ENCODE data around the gene CNGA1.
"Not testable (repeated sequence)": the region's sequence is repeated elsewhere in the genome, so short reads cannot be mapped to it uniquely, and the experiment has no call there.

The CNGA1 gene

DNA sequence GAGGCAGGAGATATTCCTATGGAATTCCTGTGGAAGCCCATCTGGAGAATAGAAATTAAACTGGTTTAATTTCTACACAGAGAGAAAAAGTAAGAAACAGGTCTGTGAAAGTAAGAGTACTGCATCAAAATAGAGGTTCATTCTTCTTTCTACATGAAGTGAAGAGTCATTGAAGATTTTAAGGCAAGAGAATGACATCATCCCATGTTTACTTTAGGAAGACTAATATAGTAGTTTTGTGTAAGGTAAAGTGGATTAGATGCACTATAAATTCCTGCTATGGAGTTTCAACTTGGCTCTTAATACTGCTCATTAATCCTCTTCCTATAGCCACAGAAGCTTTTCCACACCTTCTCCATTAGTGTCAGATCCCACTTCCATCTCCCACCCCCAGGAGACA is 47.6 kb downstream of the CNGA1 start:
- no peak for DNase-seq (ENCODE audit: low read depth)

DNA sequence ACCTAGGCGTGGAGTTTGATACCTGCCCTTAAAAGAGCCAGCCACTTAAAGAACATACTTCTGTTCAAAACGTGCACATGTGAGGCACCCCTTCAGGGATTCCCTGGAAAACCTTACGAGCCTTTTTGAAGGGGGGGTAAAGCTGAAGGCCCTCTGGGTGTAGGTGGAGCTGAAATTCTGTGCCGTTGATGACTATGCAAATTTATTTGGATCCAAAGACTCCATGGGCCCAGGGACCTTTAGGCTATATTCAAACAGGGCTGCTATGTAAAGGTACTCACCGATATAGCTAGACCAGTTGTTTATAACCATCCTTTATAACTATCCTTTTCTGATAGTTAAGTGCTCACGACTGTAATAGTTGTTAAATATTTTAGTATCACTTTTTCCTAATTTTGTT is 61.8 kb downstream of the CNGA1 start:
- DNase-seq (ENCODE audit: low read depth): no peak

DNA sequence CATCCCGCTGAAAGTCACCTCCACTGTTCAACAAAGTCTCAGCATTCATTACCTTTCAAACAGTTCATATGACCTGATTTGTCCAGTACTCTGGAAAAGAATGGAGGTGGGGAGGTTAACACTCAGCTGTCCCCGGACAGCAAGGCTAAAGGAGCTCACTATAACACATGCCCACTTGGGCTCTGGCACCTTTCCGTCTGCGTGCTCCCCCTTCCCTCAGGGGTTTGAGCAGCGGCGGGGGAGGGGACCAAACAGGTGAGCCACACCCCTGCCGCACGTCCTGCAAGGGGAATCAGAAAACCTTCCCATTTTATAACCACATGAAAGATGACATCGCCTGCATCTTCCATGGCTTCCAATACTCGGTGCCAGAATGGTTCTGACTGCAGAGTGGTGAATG is 62.2 kb downstream of the CNGA1 start:
- no peak for DNase-seq (ENCODE audit: low read depth)

DNA sequence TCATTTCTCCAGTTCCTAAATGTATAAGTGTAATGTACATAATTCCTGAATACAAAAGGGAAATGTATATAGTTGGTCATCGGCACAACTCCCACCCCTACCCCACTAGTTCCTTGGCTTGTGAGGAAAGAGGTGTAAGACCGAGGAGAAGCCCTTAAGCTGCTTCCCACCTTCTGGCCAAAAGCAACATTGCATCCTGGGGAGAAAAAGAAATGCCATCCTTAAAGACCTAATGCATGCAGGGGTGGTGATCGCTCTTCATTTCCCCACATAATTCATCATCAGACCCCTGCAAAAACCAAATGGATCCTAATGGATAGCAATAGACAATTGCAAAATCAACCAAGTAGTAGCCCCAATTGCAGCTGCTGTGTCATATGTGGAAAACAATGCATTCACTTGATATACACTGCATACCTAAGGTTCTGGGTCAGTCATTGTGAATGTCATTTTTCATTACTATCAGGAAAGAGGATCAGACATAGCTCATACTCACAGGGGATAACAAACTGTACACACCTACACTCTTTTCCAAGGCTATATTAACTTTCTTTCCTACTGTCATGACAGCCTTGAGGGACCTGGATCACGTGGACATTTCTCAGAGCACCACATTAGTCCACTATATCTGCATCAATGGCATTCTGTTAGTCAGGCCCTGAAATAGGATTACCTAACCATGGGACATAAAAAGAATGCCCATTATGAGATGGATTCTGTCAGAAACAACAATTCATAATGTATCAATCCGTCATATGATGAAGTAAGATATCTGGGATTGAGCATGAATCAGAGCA is 70.4 kb downstream of the CNGA1 start:
- DNase-seq (ENCODE audit: low read depth): no peak

- DNase-seq (ENCODE audit: low read depth): no peak
Observed at GRCh38 chr4:47942081-47942819, 74.2 kb downstream of the CNGA1 start.

- no peak for DNase-seq (ENCODE audit: low read depth)
Observed at GRCh38 chr4:47939456-47939855, 77.0 kb downstream of the CNGA1 start.

GRCh38 chr4:47936336-47936735 is 80.1 kb downstream of the CNGA1 start:
- no peak for DNase-seq (ENCODE audit: low read depth)

DNA sequence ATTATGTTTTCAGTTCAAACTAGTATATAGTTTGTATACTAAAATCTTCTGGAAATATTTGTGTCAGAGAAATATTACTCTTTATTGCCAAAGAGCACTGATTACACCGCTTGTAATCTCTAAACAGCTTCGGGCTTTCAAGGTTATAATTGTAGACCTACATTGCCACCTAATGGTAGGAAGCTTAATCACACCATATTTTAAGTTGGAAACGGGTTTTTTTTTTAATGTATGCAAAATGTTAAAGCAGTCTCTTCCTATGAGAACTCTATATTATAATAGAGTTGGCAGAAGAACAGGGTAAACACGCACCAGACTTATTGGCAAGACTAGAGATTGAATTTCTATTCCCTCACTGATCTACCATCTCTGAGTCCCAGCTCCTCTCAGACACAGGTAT is 82.6 kb downstream of the CNGA1 start:
- no peak for DNase-seq (ENCODE audit: low read depth)

DNA sequence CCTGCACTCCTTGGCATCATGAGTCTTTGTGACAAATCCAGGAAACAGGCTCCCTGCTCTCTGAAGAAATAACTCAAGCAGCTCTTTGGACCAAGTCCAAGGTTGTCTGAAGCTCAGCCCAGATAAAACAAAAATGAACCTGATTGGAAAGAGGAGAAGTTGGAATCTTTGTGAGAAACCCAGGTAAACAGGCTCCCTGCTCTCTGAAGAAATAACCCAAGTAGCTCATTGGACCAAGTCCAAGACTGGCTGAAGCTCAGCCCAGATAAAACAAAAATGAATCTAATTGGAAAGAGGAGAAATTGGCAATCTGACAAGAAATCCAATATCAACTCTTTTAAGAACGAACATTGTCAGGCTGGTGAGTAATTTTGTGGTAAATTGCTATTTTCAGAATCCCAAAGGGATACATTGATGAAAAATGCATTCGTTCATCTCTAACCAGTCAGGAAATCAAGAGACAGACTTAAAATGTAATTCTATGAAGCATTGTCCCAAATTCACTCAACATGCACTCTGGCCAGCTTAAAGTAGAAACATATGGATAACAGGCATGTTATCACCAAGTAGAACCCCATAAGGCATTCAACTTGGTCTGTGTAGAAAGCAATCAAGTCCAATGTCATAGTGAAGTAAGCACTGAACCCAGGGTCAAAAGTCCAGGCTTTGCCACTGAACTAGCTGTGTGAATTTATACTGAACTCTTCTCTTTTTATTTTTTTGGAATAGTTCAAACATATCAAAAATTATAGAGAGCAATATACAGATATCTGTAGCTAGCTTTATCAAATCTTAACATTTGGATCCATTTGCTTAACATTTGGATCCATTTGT is 85.3 kb downstream of the CNGA1 start:
- DNase-seq (ENCODE audit: low read depth): no peak

GRCh38 chr4:47929682-47930201 is 86.7 kb downstream of the CNGA1 start:
- DNase-seq (ENCODE audit: low read depth): no peak

DNA sequence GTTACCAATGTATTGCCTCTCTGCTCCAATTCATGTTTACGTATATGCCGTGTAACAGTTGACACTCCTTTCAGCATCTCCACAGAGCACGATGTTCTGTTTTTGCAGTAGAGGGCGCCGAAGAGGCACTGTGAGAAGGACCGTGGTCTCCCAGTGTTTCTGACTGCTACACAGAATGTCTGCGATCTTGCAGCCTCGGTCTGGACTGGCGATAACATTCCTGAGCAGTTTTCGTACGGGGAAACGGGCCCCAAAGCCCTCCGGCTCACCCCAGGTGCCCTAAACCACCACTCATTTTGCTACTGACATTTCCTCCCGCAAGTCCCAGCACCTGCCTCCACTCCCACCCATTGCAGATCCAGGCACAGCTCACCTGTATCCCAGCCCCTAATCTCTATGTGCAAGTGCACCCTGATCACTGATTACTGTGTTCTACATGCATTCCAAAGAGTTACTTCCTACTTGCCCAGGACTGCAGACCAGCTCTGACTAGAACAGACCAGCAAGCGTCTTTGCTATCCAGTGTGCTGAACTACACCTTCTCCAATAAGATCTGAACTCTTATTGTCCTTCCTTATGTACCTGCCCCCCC is 89.7 kb downstream of the CNGA1 start:
- DNase-seq (ENCODE audit: low read depth): peak; percentile 29

DNA sequence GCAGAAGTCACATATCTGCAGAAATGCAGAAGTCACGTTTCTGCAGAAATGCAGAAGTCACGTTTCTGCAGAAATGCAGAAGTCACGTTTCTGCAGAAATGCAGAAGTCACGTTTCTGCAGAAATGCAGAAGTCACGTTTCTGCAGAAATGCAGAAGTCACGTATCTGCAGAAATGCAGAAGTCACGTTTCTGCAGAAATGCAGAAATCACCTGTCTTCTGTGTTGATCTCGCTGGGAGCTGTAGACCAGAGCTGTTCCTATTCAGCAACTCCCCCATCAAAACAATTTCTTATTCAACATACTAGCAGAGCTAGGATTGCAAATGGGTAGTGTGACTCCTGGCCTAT is 93.2 kb downstream of the CNGA1 start:
- not testable (repeated sequence) for DNase-seq (ENCODE audit: low read depth)

GRCh38 chr4:47922436-47923260 is 93.8 kb downstream of the CNGA1 start:
- DNase-seq (ENCODE audit: low read depth): not testable (repeated sequence)

DNA sequence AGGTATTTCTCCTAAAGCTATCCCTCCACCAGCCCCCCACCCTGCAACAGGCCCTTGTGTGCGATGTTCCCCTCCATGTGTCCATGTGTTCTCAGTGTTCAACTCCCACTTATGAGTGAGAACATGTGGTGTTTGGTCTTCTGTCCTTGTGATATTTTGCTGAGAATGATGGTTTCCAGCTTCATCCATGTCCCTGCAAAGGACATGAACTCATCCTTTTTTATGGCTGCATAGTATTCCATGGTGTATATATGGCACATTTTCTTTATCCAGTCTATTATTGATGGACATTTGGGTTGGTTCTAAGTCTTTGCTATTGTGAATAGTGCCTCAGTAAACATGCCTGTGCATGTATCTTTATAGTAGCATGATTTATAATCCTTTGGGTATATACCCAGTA is 99.3 kb downstream of the CNGA1 start:
- not testable (repeated sequence) for DNase-seq (ENCODE audit: low read depth)

- no peak for DNase-seq (ENCODE audit: low read depth)
Observed at GRCh38 chr4:47915378-47915777, 101.1 kb downstream of the CNGA1 start.

- DNase-seq (ENCODE audit: low read depth): no peak
Observed at GRCh38 chr4:47914926-47915237, 101.6 kb downstream of the CNGA1 start.

GRCh38 chr4:47914220-47914925 is 102.1 kb downstream of the CNGA1 start, which contains the start of gene NFXL1:
NFXL1 (minus strand) TSS chr4:47914583; CDS start chr4:47914203, 380 bp downstream.
- peak; percentile 93 for DNase-seq (ENCODE audit: low read depth)

GRCh38 chr4:47913861-47914219 is 102.6 kb downstream of the CNGA1 start:
- peak; percentile 6 for DNase-seq (ENCODE audit: low read depth)

DNA sequence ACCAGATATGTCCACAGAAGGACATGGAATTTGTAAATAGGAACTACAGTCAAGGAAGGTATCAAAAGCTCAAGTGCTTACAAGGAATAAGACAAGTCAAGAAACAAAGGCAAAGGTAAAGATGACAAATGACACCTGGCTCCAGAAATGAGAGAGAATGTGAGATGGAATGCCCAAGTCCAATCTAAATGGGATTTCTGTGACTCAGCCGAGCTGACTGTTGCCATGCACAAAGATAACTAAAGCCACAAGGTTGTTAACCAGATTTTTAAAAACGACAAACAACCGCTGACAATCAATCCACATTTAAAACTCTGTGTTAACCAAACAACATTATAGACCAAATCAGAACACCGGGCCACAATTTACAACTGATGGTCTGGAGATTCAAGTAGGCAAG is 103.2 kb downstream of the CNGA1 start:
- DNase-seq (ENCODE audit: low read depth): no peak

DNA sequence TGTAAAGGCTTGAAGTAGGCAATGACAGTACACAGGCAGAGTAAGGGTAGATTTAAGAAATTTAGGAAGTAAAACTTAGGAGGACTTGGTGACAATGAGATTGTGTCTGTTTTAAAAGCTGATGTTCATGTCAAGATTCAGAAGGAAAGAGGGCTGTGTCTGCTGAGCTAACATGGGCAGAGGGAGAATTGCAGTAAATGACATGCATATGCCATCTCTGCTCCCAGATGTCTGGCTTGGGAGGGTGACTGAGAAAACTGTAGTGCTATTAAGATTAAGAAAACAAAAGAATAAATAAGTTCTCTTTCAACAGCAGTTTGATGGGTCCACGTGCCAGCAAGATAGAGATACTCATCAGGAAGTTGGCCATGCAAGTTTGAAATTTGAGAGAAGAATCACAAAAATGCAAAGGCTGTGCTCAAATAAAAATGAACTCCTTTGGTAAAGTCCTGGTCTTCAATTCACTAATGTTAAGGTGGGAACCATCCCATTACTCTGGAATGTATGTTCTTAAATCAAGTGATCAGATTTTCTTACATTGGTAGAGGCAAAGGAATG is 109.3 kb downstream of the CNGA1 start:
- no peak for DNase-seq (ENCODE audit: low read depth)

Data from T follicular helper cell (primary cell).